ENCODE results near the gene ANP32B. TPM values are rescaled to one million over a fixed set of nuclear protein-coding genes. Genes with fewer than 3 reads are reported as not detected.

ANP32B gene
- total and polyA plus RNA-seq, 2 donors (not counting 1 experiment from before 2014, with no cell fraction given), result 17.6 to 138 TPM

GRCh38 chr9:98011122-98011521 lies 28.0 kb downstream of the ANP32B start:
- no peak overlapping the region for H3K4me3 ChIP-seq (ENCODE audit: control extremely low read depth in 1 of 5, extremely low read depth in 1 of 5, insufficient read depth in 1 of 5, low read depth in 2 of 5, low read length in 4 of 5)
- H3K9me3 Mint-ChIP-seq (ENCODE audit: insufficient read depth), result no peaks in the 10 kb centered on the region
- H3K79me2 ChIP-seq (ENCODE audit: control insufficient read depth, insufficient read depth, low read length), result peaks cover 6% of the 10 kb centered on the region
- H3K27ac Mint-ChIP-seq, result peak overlapping the region; percentile 76
- no peaks in the 10 kb centered on the region for H3K9me3 ChIP-seq (ENCODE audit: control extremely low read depth in 1 of 3, control insufficient read depth in 2 of 3, insufficient read depth in 1 of 3, low read length in 2 of 3)
- POLR2A ChIA-PET, result interaction anchor here (0.9 to 1.3 kb wide), 2 partner anchors 27 to 89 kb away, joined by 3 to 6 read pairs; partner anchors contain the start of gene TRMO
- no peak overlapping the region for H3K4me2 ChIP-seq (replicated peaks; ENCODE audit: low read depth, low read length, poor library complexity, severe bottlenecking)
- H3K4me3 Mint-ChIP-seq, result no peak overlapping the region
- no peaks in the 10 kb centered on the region for H3K27me3 ChIP-seq (replicated peaks in 1 of 4; ENCODE audit: control extremely low read depth in 1 of 4, control insufficient read depth in 3 of 4, insufficient read depth in 4 of 4, low read length in 3 of 4)
- no peak overlapping the region for H2AFZ ChIP-seq (ENCODE audit: insufficient read depth, low read depth, low read length, poor library complexity, severe bottlenecking)
- H3K27me3 Mint-ChIP-seq, result no peaks in the 10 kb centered on the region
- H3K9ac ChIP-seq (ENCODE audit: low read length), result no peak overlapping the region
- CTCF ChIA-PET, result interaction anchor here (0.8 to 1.4 kb wide), 4 partner anchors 21 to 87 kb away, joined by 4 to 6 read pairs (median 5); partner anchors contain the start of gene ANP32B
- no peak for DNase-seq
- peaks cover 23% of the 10 kb centered on the region for H3K4me1 Mint-ChIP-seq
- intact Hi-C loops (cut with micrococcal nuclease), result no loop called here
- H3K36me3 ChIP-seq (replicated peaks in 1 of 2; ENCODE audit: control extremely low read depth in 1 of 2, control insufficient read depth in 1 of 2, extremely low read depth in 1 of 2, insufficient read depth in 2 of 2, low read length in 1 of 2), result peaks cover 2 to 59% of the 10 kb centered on the region in 2 experiments
- WGBS (ENCODE audit: insufficient coverage), result 100% methylated on average over 2 of the region's 7 CpGs
- H3K27ac ChIP-seq (ENCODE audit: low read length in 2 of 2), result peak overlapping the region; percentile 16 to 19
- TF ChIP-seq EZH2 (IDR thresholded peaks at IDR 0.05; ENCODE audit: borderline replicate concordance, insufficient read depth, low read depth, low read length, poor library complexity, severe bottlenecking) (no peak), CTCF (IDR thresholded peaks at IDR 0.05) (no peak)
- peaks cover 9 to 13% of the 10 kb centered on the region in 2 donors for H3K4me1 ChIP-seq (ENCODE audit: control insufficient read depth in 2 of 2, insufficient read depth in 2 of 2, low read length in 2 of 2)
- peaks cover 7% of the 10 kb centered on the region for H4K20me1 ChIP-seq (ENCODE audit: control insufficient read depth, insufficient read depth, low read length, poor library complexity, severe bottlenecking)
- ATAC-seq (ENCODE audit: low read depth), result no peak

- no peak for ATAC-seq (ENCODE audit: low read depth)
- peaks cover 0 to 54% of the 10 kb centered on the region in 2 experiments for H3K36me3 ChIP-seq (replicated peaks in 1 of 2; ENCODE audit: control extremely low read depth in 1 of 2, control insufficient read depth in 1 of 2, extremely low read depth in 1 of 2, insufficient read depth in 2 of 2, low read length in 1 of 2)
- no peak for DNase-seq
- POLR2A ChIA-PET, result no interaction called here
- H3K4me1 ChIP-seq (ENCODE audit: control insufficient read depth in 2 of 2, insufficient read depth in 2 of 2, low read length in 2 of 2), result no peaks in the 10 kb centered on the region
- no peak overlapping the region for H3K4me2 ChIP-seq (replicated peaks; ENCODE audit: low read depth, low read length, poor library complexity, severe bottlenecking)
- H3K79me2 ChIP-seq (ENCODE audit: control insufficient read depth, insufficient read depth, low read length), result no peaks in the 10 kb centered on the region
- CTCF ChIA-PET, result no interaction called here
- no peak overlapping the region for H2AFZ ChIP-seq (ENCODE audit: insufficient read depth, low read depth, low read length, poor library complexity, severe bottlenecking)
- no peak for TF ChIP-seq EZH2 (IDR thresholded peaks at IDR 0.05; ENCODE audit: borderline replicate concordance, insufficient read depth, low read depth, low read length, poor library complexity, severe bottlenecking)
- no peak for TF ChIP-seq CTCF (IDR thresholded peaks at IDR 0.05)
- no peak overlapping the region for H3K4me3 Mint-ChIP-seq
- no peaks in the 10 kb centered on the region for H3K27me3 Mint-ChIP-seq
- H3K9me3 Mint-ChIP-seq (ENCODE audit: insufficient read depth), result no peaks in the 10 kb centered on the region
- no peak overlapping the region for H3K27ac Mint-ChIP-seq
- no peaks in the 10 kb centered on the region for H3K27me3 ChIP-seq (replicated peaks in 1 of 4; ENCODE audit: control extremely low read depth in 1 of 4, control insufficient read depth in 3 of 4, insufficient read depth in 4 of 4, low read length in 3 of 4)
- H3K9me3 ChIP-seq (ENCODE audit: control extremely low read depth in 1 of 3, control insufficient read depth in 2 of 3, insufficient read depth in 1 of 3, low read length in 2 of 3), result no peaks in the 10 kb centered on the region
- H3K9ac ChIP-seq (ENCODE audit: low read length), result no peak overlapping the region
- no peak overlapping the region for H3K27ac ChIP-seq (ENCODE audit: low read length in 2 of 2)
- intact Hi-C loops (cut with micrococcal nuclease), result no loop called here
- H3K4me3 ChIP-seq (ENCODE audit: control extremely low read depth in 1 of 5, extremely low read depth in 1 of 5, insufficient read depth in 1 of 5, low read depth in 2 of 5, low read length in 4 of 5), result no peak overlapping the region
- peaks cover 3% of the 10 kb centered on the region for H3K4me1 Mint-ChIP-seq
- H4K20me1 ChIP-seq (ENCODE audit: control insufficient read depth, insufficient read depth, low read length, poor library complexity, severe bottlenecking), result no peaks in the 10 kb centered on the region
- WGBS (ENCODE audit: insufficient coverage), result no CpG with 5 or more reads among the region's 4 CpGs
Observed at GRCh38 chr9:98016137-98016680, 33.1 kb downstream of the ANP32B start.

Data from B cell (primary cell).